ENCODE measurements around the gene ITPR2.

ITPR2 gene

GRCh38 chr12:26347300-26347699 lies 485.7 kb downstream of the ITPR2 start:
- no peak for DNase-seq (ENCODE audit: low spot score)
- no peak overlapping the region for H3K27ac ChIP-seq (ENCODE audit: poor library complexity, severe bottlenecking)
- H3K9me3 ChIP-seq (ENCODE audit: severe bottlenecking) = no peaks in the 10 kb centered on the region
- H3K27me3 ChIP-seq (ENCODE audit: insufficient read depth, poor library complexity, severe bottlenecking) = no peaks in the 10 kb centered on the region
- H3K4me1 ChIP-seq (ENCODE audit: insufficient read depth, poor library complexity, severe bottlenecking) = no peaks in the 10 kb centered on the region
- no peak for ATAC-seq (ENCODE audit: low read depth)
- H3K36me3 ChIP-seq (ENCODE audit: low read depth) = no peaks in the 10 kb centered on the region
- no peak overlapping the region for H3K4me3 ChIP-seq (ENCODE audit: severe bottlenecking)
- TF ChIP-seq CTCF (IDR thresholded peaks at IDR 0.05; ENCODE audit: poor library complexity, severe bottlenecking) = no peak

DNA sequence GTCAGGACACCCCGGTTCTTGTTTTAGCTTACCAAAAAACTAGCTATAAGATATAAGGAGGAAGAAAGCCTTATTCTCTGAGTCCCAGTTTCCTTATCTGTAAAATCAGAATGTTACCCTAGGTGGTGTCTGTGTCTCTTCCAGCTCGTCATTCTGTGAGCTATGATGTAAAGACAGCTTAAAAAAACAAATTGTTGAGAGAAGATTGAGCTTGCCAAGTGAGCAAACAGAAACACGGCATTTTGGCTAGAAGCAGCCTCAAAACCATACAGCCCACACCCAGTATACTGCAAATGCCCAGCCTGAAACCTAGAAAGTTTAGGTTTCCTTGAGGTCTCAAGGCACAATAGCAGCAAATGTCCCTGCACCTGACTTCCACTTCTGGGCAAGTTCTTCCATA lies 486.3 kb downstream of the ITPR2 start:
- no peaks in the 10 kb centered on the region for H3K36me3 ChIP-seq (ENCODE audit: low read depth)
- H3K27me3 ChIP-seq (ENCODE audit: insufficient read depth, poor library complexity, severe bottlenecking) = no peaks in the 10 kb centered on the region
- no peak for TF ChIP-seq CTCF (IDR thresholded peaks at IDR 0.05; ENCODE audit: poor library complexity, severe bottlenecking)
- H3K4me1 ChIP-seq (ENCODE audit: insufficient read depth, poor library complexity, severe bottlenecking) = no peaks in the 10 kb centered on the region
- no peak for ATAC-seq (ENCODE audit: low read depth)
- no peak overlapping the region for H3K27ac ChIP-seq (ENCODE audit: poor library complexity, severe bottlenecking)
- DNase-seq (ENCODE audit: low spot score) = no peak
- H3K4me3 ChIP-seq (ENCODE audit: severe bottlenecking) = no peak overlapping the region
- H3K9me3 ChIP-seq (ENCODE audit: severe bottlenecking) = no peaks in the 10 kb centered on the region

DNA sequence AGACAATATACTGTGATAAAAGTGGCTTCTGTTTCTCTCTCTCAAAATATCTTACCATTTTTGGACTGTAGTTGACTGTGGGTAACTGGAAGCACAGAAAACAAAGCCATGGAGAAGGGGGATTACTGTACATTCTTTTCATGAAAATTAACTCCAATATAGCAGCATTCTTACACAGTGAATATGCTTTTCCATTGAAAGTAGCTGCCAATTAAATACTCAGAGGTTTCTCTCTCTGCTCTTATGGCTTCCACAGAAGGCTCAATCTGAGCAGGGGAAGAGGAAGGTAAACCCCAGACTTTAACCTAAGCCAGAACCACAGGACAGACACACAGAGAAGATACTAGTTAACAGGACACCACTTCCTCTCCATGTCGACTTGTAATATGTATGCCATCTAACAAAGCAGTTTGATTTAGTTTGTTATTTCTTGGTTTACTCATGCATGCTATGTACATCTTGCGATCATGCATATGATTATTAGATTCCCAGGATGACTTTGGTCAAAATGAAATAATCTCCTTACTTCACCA lies 487.5 kb downstream of the ITPR2 start:
- Histone ChIP-seq H3K27ac (ENCODE audit: poor library complexity, severe bottlenecking) (no peak overlapping the region), H3K4me3 (ENCODE audit: severe bottlenecking) (no peak overlapping the region), H3K9me3 (ENCODE audit: severe bottlenecking) (no peaks in the 10 kb centered on the region), H3K36me3 (ENCODE audit: low read depth) (no peaks in the 10 kb centered on the region), H3K27me3 (ENCODE audit: insufficient read depth, poor library complexity, severe bottlenecking) (no peaks in the 10 kb centered on the region), H3K4me1 (ENCODE audit: insufficient read depth, poor library complexity, severe bottlenecking) (no peaks in the 10 kb centered on the region)
- DNase-seq (ENCODE audit: low spot score) = no peak
- ATAC-seq (ENCODE audit: low read depth) = no peak
- no peak for TF ChIP-seq CTCF (IDR thresholded peaks at IDR 0.05; ENCODE audit: poor library complexity, severe bottlenecking)

DNA sequence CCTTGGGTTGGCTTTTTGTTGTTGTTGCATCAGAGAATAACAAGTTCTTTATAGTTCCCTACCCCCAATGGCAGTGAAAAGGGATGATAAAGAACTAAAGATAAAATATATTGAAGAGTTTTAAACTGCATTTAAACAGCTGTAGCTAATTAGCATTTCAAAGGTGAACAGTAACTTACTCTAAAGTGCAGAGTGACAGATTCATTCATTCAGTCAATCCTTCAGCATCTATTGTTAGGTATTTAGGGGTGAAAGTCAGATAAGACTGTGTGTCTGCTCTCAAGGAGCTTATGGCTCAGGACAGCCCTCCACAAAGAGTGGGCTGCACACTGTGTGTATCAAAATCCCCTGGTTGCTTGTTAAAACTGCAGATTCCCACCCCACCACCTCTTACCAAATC lies 491.5 kb downstream of the ITPR2 start:
- Histone ChIP-seq H3K9me3 (ENCODE audit: severe bottlenecking) (no peaks in the 10 kb centered on the region), H3K36me3 (ENCODE audit: low read depth) (no peaks in the 10 kb centered on the region), H3K27ac (ENCODE audit: poor library complexity, severe bottlenecking) (no peak overlapping the region), H3K4me3 (ENCODE audit: severe bottlenecking) (no peak overlapping the region), H3K27me3 (ENCODE audit: insufficient read depth, poor library complexity, severe bottlenecking) (no peaks in the 10 kb centered on the region), H3K4me1 (ENCODE audit: insufficient read depth, poor library complexity, severe bottlenecking) (peaks cover 4% of the 10 kb centered on the region)
- DNase-seq (ENCODE audit: low spot score) (no peak), ATAC-seq (ENCODE audit: low read depth) (no peak)
- TF ChIP-seq CTCF (IDR thresholded peaks at IDR 0.05; ENCODE audit: poor library complexity, severe bottlenecking) = no peak

- ATAC-seq (ENCODE audit: low read depth) = no peak
- H3K27ac ChIP-seq (ENCODE audit: poor library complexity, severe bottlenecking) = no peak overlapping the region
- DNase-seq (ENCODE audit: low spot score) = no peak
- H3K4me3 ChIP-seq (ENCODE audit: severe bottlenecking) = no peak overlapping the region
- H3K27me3 ChIP-seq (ENCODE audit: insufficient read depth, poor library complexity, severe bottlenecking) = no peaks in the 10 kb centered on the region
- no peaks in the 10 kb centered on the region for H3K36me3 ChIP-seq (ENCODE audit: low read depth)
- H3K9me3 ChIP-seq (ENCODE audit: severe bottlenecking) = no peaks in the 10 kb centered on the region
- H3K4me1 ChIP-seq (ENCODE audit: insufficient read depth, poor library complexity, severe bottlenecking) = peaks cover 4% of the 10 kb centered on the region
- TF ChIP-seq CTCF (IDR thresholded peaks at IDR 0.05; ENCODE audit: poor library complexity, severe bottlenecking) = no peak
Observed at GRCh38 chr12:26340649-26341048, 492.3 kb downstream of the ITPR2 start.
